H9 (cell line): ENCODE data around the gene STX3. TPM values are rescaled to one million over a fixed set of nuclear protein-coding genes. Genes with fewer than 3 reads are reported as not detected.

ENCODE experiments used
- DNase-seq: peaks from one replicate; pipeline ENCODE4 v3.0.0-alpha.2; 2017
- H2AFZ ChIP-seq: one replicate; pipeline ENCODE4 v1.6.1; 2013; ENCODE audit warnings: mild to moderate bottlenecking, low read length, control low read depth, moderate library complexity
- H2AK5ac ChIP-seq: 2 replicates; pipeline ENCODE4 v1.6.1; 2013; ENCODE audit warnings: low read length, control low read depth, mixed read lengths; ENCODE audit not compliant: insufficient read length
- H2BK120ac ChIP-seq: one replicate; pipeline ENCODE4 v1.6.1; 2013; ENCODE audit warnings: low read depth, mild to moderate bottlenecking, low read length, control low read depth, inconsistent platforms; ENCODE audit not compliant: poor library complexity, severe bottlenecking
- H2BK12ac ChIP-seq: 2 replicates; pipeline ENCODE4 v1.6.1; 2013; ENCODE audit warnings: low read length, control low read depth, mixed read lengths, low read depth; ENCODE audit not compliant: insufficient read length
- H2BK15ac ChIP-seq: 2 replicates; pipeline ENCODE4 v1.6.1; 2013; ENCODE audit warnings: low read depth, low read length, control low read depth
- H2BK20ac ChIP-seq: one replicate; pipeline ENCODE4 v1.6.1; 2013; ENCODE audit warnings: low read depth, mild to moderate bottlenecking, low read length, control low read depth, inconsistent platforms; ENCODE audit not compliant: poor library complexity, severe bottlenecking
- H2BK5ac ChIP-seq: 2 replicates; pipeline ENCODE4 v1.6.1; 2013; ENCODE audit warnings: low read length, control low read depth, mixed read lengths; ENCODE audit not compliant: insufficient read length
- H3K14ac ChIP-seq: 2 replicates; pipeline ENCODE4 v1.6.1; 2013; ENCODE audit warnings: low read length, control low read depth; ENCODE audit not compliant: insufficient read depth
- H3K18ac ChIP-seq: 2 replicates; pipeline ENCODE4 v1.6.1; 2013; ENCODE audit warnings: low read depth, mild to moderate bottlenecking, mixed read lengths, low read length, control low read depth; ENCODE audit not compliant: insufficient read length
- H3K23ac ChIP-seq: 2 replicates; pipeline ENCODE4 v1.6.1; 2013; ENCODE audit warnings: low read length, control low read depth, mixed read lengths, low read depth; ENCODE audit not compliant: insufficient read length
- H3K23me2 ChIP-seq: 2 replicates; pipeline ENCODE4 v1.6.1; 2013; ENCODE audit warnings: low read depth, mild to moderate bottlenecking, mixed read lengths, low read length, control low read depth; ENCODE audit not compliant: insufficient read length, poor library complexity, severe bottlenecking
- H3K27ac ChIP-seq: 2 replicates; pipeline ENCODE4 v1.5.1; 2013; ENCODE audit warnings: low read length, control low read depth, mixed read lengths, low read depth; ENCODE audit not compliant: insufficient read length
- H3K27me3 ChIP-seq: 2 replicates; pipeline ENCODE4 v1.6.1; 2013; ENCODE audit warnings: low read length, control low read depth, inconsistent platforms; ENCODE audit not compliant: insufficient read depth
- H3K4ac ChIP-seq: 2 replicates; pipeline ENCODE4 v1.6.1; 2013; ENCODE audit warnings: low read depth, mild to moderate bottlenecking, control low read depth, inconsistent platforms, low read length, moderate library complexity
- H3K4me1 ChIP-seq: 2 replicates; pipeline ENCODE4 v1.6.1; 2013; ENCODE audit warnings: low read length, control low read depth, inconsistent platforms; ENCODE audit not compliant: insufficient read depth
- H3K4me2 ChIP-seq: 2 replicates; pipeline ENCODE4 v1.6.1; 2013; ENCODE audit warnings: low read length, control low read depth, mixed read lengths; ENCODE audit not compliant: insufficient read length, insufficient read depth
- H3K56ac ChIP-seq: 2 replicates; pipeline ENCODE4 v1.6.1; 2013; ENCODE audit warnings: low read depth, mild to moderate bottlenecking, mixed read lengths, low read length, control low read depth; ENCODE audit not compliant: insufficient read length
- H3K79me1 ChIP-seq: 2 replicates; pipeline ENCODE4 v1.6.1; 2013; ENCODE audit warnings: low read depth, mild to moderate bottlenecking, moderate library complexity, low read length, control low read depth, inconsistent platforms; ENCODE audit not compliant: insufficient read depth, poor library complexity, severe bottlenecking
- H3K79me2 ChIP-seq: 2 replicates; pipeline ENCODE4 v1.6.1; 2013; ENCODE audit warnings: low read length, control low read depth, inconsistent platforms; ENCODE audit not compliant: insufficient read depth
- H3K9ac ChIP-seq: 2 replicates; pipeline ENCODE4 v1.6.1; 2013; ENCODE audit warnings: low read length, control low read depth, mixed read lengths; ENCODE audit not compliant: insufficient read length; ENCODE audit errors: extremely low read depth
- H3K9me3 ChIP-seq: one replicate; pipeline ENCODE4 v1.6.1; 2013; ENCODE audit warnings: low read depth, low read length, inconsistent platforms; ENCODE audit not compliant: control insufficient read depth
- H3T11ph ChIP-seq: one replicate; pipeline ENCODE4 v1.6.1; 2013; ENCODE audit warnings: mild to moderate bottlenecking, low read length, control low read depth, inconsistent platforms
- H4K20me1 ChIP-seq: one replicate; pipeline ENCODE4 v1.6.1; 2013; ENCODE audit not compliant: control insufficient read depth, insufficient read length, insufficient read depth
- H4K5ac ChIP-seq: 2 replicates; pipeline ENCODE4 v1.6.1; 2013; ENCODE audit warnings: low read depth, mild to moderate bottlenecking, mixed read lengths, low read length, control low read depth; ENCODE audit not compliant: insufficient read length
- H4K8ac ChIP-seq: replicated peaks from 2 replicates; pipeline ENCODE4 v1.6.1; 2013; ENCODE audit warnings: low read length, control low read depth, mixed read lengths, low read depth; ENCODE audit not compliant: insufficient read length
- H4K91ac ChIP-seq: 2 replicates; pipeline ENCODE4 v1.6.1; 2013; ENCODE audit warnings: low read depth, mild to moderate bottlenecking, moderate library complexity, mixed read lengths, low read length, control low read depth; ENCODE audit not compliant: insufficient read length
- H3K27ac Mint-ChIP-seq, 3 experiments: 2 replicates in 2 of 3; 3 replicates in 1 of 3; pipeline ENCODE4 v1.8.0; 2020 to 2021; ENCODE audit warnings: mixed read lengths in 3 of 3, mild to moderate bottlenecking in 1 of 3, moderate library complexity in 1 of 3
- H3K27me3 Mint-ChIP-seq: 2 replicates; pipeline ENCODE4 v1.8.0; 2021; ENCODE audit warnings: low read depth, mild to moderate bottlenecking, moderate library complexity, mixed read lengths
- H3K36me3 Mint-ChIP-seq, 3 experiments: 2 replicates in 2 of 3; 3 replicates in 1 of 3; pipeline ENCODE4 v1.8.0; 2020 to 2021; ENCODE audit warnings: low read depth in 3 of 3, mixed read lengths in 3 of 3; ENCODE audit not compliant: insufficient read depth in 1 of 3
- H3K4me1 Mint-ChIP-seq, 2 experiments: 2 replicates each; pipeline ENCODE4 v1.8.0; 2020; ENCODE audit warnings: mixed read lengths in 2 of 2
- H3K4me3 Mint-ChIP-seq, 2 experiments: 2 replicates in 1 of 2; 3 replicates in 1 of 2; pipeline ENCODE4 v1.8.0; 2020 to 2021; ENCODE audit warnings: mild to moderate bottlenecking in 2 of 2, mixed read lengths in 2 of 2, moderate library complexity in 1 of 2
- H3K9me3 Mint-ChIP-seq, 2 experiments: 2 replicates in 1 of 2; 3 replicates in 1 of 2; pipeline ENCODE4 v1.8.0; 2020; ENCODE audit warnings: mild to moderate bottlenecking in 2 of 2, mixed read lengths in 2 of 2, moderate library complexity in 1 of 2
- WGBS: extraction: QIAGEN DNeasy Blood & Tissue Kit; methylation state at CpG from one replicate; pipeline ENCODE4 v1.1.7; 2013; ENCODE audit warnings: missing lambda C conversion rate, low lambda C conversion rate, mixed read lengths; ENCODE audit not compliant: insufficient read length; ENCODE audit errors: extremely low coverage; 5-methylcytosine and 5-hydroxymethylcytosine counted together
- total RNA-seq: library from RNA; stranded (reverse); gene quantifications from 2 replicates; pipeline ENCODE4 v1.2.1, GENCODE V29; 2021
- TF ChIP-seq, protein P1 (sequence below): fragments of 200-600 bp; sonication (generic); conservative IDR thresholded peaks from 3 replicates; pipeline ENCODE4 v1.8.0; 2021; ENCODE audit warnings: antibody characterized with exemption, mild to moderate bottlenecking

Gene STX3
- total RNA-seq, 1 experiment from 2014 or later = 41.0 TPM

- no peak overlapping the region for H2AFZ ChIP-seq
- H4K8ac ChIP-seq = no peak overlapping the region
- H3K79me1 ChIP-seq = peaks cover 17% of the 10 kb centered on the region
- H2BK12ac ChIP-seq = no peak overlapping the region
- no CpG with 5 or more reads among the region's 4 CpGs for WGBS
- no peak overlapping the region for H2BK120ac ChIP-seq
- H3K4ac ChIP-seq = no peak overlapping the region
- no peak overlapping the region for H4K91ac ChIP-seq
- no peak overlapping the region for H3K18ac ChIP-seq
- Mint-ChIP-seq H3K27me3 (peaks cover 4% of the 10 kb centered on the region), H3K27ac (no peak overlapping the region), H3K4me3 (no peak overlapping the region), H3K36me3 (peaks cover 5 to 13% (median 7%) of the 10 kb centered on the region in 3 experiments; a peak in 6 of 7 replicates), H3K9me3 (no peaks in the 10 kb centered on the region), H3K4me1 (peaks cover 28 to 35% of the 10 kb centered on the region in 2 experiments)
- no peak overlapping the region for H3K56ac ChIP-seq
- H3T11ph ChIP-seq = no peak overlapping the region
- H3K4me2 ChIP-seq = no peak overlapping the region
- no peak overlapping the region for H3K9ac ChIP-seq
- no peak overlapping the region for H2AK5ac ChIP-seq
- H3K4me1 ChIP-seq = 0 out of 2 replicates have a peak, but pooled peaks cover 4% of the 10 kb centered on the region
- no peak overlapping the region for H3K27ac ChIP-seq
- no peak overlapping the region for H2BK20ac ChIP-seq
- peaks cover 33% of the 10 kb centered on the region; the same call in 1 of the 2 replicates for H3K79me2 ChIP-seq
- no peak overlapping the region for H3K23ac ChIP-seq
- H2BK5ac ChIP-seq = no peak overlapping the region
- H3K23me2 ChIP-seq = peaks cover 5% of the 10 kb centered on the region
- no peaks in the 10 kb centered on the region for H3K9me3 ChIP-seq
- no peaks in the 10 kb centered on the region for H4K20me1 ChIP-seq
- TF ChIP-seq, protein P1, sequence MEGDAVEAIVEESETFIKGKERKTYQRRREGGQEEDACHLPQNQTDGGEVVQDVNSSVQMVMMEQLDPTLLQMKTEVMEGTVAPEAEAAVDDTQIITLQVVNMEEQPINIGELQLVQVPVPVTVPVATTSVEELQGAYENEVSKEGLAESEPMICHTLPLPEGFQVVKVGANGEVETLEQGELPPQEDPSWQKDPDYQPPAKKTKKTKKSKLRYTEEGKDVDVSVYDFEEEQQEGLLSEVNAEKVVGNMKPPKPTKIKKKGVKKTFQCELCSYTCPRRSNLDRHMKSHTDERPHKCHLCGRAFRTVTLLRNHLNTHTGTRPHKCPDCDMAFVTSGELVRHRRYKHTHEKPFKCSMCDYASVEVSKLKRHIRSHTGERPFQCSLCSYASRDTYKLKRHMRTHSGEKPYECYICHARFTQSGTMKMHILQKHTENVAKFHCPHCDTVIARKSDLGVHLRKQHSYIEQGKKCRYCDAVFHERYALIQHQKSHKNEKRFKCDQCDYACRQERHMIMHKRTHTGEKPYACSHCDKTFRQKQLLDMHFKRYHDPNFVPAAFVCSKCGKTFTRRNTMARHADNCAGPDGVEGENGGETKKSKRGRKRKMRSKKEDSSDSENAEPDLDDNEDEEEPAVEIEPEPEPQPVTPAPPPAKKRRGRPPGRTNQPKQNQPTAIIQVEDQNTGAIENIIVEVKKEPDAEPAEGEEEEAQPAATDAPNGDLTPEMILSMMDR = no peak
- no peak overlapping the region for H2BK15ac ChIP-seq
- H3K14ac ChIP-seq = no peak overlapping the region
- no peak overlapping the region for H4K5ac ChIP-seq
- H3K27me3 ChIP-seq = no peaks in the 10 kb centered on the region
- no peak for DNase-seq
These were observed 5.6 kb downstream of the STX3 start for GRCh38 chr11:59760771-59761170.
